ENCODE results near the gene ELAC2.
A peak's percentile ranks its signal among the peaks of the same experiment; 100 is the strongest.

Gene ELAC2

GRCh38 chr17:13017655-13018459 is at the start of gene ELAC2:
Gene ELAC2 (minus strand): TSS chr17:13018027. CDS start chr17:13017947, 80 bp downstream.
- peak within 1 kb of the TSS; percentile 68 for H3K4me3 ChIP-seq (ENCODE audit: low read depth, low read length)
- TF ChIP-seq CTCF (IDR thresholded peaks at IDR 0.05; ENCODE audit: insufficient read depth, low read depth, low read length, missing control alignments), result no peak
- peak; percentile 99 for DNase-seq (ENCODE audit: low read depth)

- no peak overlapping the region for H3K4me3 ChIP-seq (ENCODE audit: low read depth, low read length)
- no peak for DNase-seq (ENCODE audit: low read depth)
- TF ChIP-seq CTCF (IDR thresholded peaks at IDR 0.05; ENCODE audit: insufficient read depth, low read depth, low read length, missing control alignments), result no peak
These were observed 47.2 kb upstream of the ELAC2 start for GRCh38 chr17:13065032-13065431.

DNA sequence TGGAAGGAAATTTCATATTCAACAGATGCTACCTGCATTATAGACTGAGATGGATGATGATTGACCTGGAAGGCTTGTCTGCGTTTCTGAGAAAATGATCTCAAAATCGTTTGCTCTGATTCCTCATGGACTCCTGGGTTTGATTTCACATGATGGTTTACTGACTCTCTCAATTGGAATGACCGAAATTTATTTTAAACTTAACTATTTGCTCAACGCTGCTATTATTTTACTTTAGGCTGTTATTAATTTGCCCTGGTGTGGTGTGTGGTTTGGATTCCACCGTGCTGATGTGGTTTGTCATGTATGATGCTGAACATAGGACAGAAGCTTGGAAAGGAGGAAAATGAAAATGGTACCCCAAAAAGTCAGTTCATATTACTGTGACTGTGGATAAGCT is 37.3 kb upstream of the ELAC2 start:
- DNase-seq (ENCODE audit: low read depth), result no peak
- no peak for TF ChIP-seq CTCF (IDR thresholded peaks at IDR 0.05; ENCODE audit: insufficient read depth, low read depth, low read length, missing control alignments)
- H3K4me3 ChIP-seq (ENCODE audit: low read depth, low read length), result no peak overlapping the region

GRCh38 chr17:13054666-13055065 is 36.8 kb upstream of the ELAC2 start:
- H3K4me3 ChIP-seq (ENCODE audit: low read depth, low read length), result no peak overlapping the region
- TF ChIP-seq CTCF (IDR thresholded peaks at IDR 0.05; ENCODE audit: insufficient read depth, low read depth, low read length, missing control alignments), result no peak
- no peak for DNase-seq (ENCODE audit: low read depth)

- H3K4me3 ChIP-seq (ENCODE audit: low read depth, low read length), result no peak overlapping the region
- DNase-seq (ENCODE audit: low read depth), result no peak
- TF ChIP-seq CTCF (IDR thresholded peaks at IDR 0.05; ENCODE audit: insufficient read depth, low read depth, low read length, missing control alignments), result no peak
These were observed 34.1 kb upstream of the ELAC2 start for GRCh38 chr17:13051915-13052314.

DNA sequence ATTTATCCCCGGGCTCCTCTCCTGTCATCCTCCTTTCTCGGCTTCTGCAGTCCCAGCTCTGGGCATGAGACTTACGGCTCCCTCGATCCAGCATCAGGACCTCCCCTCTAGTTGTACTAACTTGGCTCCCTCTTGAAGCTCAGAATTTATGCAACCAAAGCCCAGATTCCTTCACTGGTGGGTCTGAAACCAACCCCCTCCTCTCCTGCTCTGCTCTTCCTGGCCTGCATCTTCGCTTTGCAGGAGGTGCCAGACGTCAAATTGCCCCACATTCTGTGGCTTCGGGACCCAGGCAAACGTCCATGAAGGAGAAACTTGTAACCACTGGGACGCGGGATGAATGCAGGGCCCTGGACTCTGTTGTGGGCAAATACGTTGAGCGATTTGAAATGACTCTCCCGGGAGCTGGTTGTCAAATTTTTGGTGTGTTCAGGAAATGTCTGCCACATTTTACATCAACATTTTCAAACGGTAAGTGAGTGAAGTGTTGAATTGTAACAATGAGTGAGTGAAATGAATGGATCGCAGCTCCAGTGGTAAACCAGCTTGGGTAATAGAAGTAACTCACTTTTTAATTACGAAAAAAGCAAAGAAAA is 29.3 kb upstream of the ELAC2 start:
- no peak for TF ChIP-seq CTCF (IDR thresholded peaks at IDR 0.05; ENCODE audit: insufficient read depth, low read depth, low read length, missing control alignments)
- H3K4me3 ChIP-seq (ENCODE audit: low read depth, low read length), result no peak overlapping the region
- no peak for DNase-seq (ENCODE audit: low read depth)

Measured in GM12865 (cell line).